HUES64 (cell line): Measurements from ENCODE around the gene MED13.
"Not testable (repeated sequence)": the region's sequence is repeated elsewhere in the genome, so short reads cannot be mapped to it uniquely, and the experiment has no call there.

Experiments used
- H3K27ac ChIP-seq: 2 replicates; pipeline ENCODE4 v1.7.0; 2013; ENCODE audit warnings: low read depth, low read length, inconsistent platforms
- H3K27me3 ChIP-seq: 2 replicates; pipeline ENCODE4 v1.6.1; 2013; ENCODE audit warnings: mild to moderate bottlenecking, low read length; ENCODE audit not compliant: insufficient read depth
- H3K36me3 ChIP-seq: 2 replicates; pipeline ENCODE4 v1.6.1; 2013; ENCODE audit warnings: mild to moderate bottlenecking, low read length; ENCODE audit not compliant: insufficient read depth
- H3K4me1 ChIP-seq: 2 replicates; pipeline ENCODE4 v1.6.1; 2013; ENCODE audit warnings: mild to moderate bottlenecking, low read length, moderate library complexity; ENCODE audit not compliant: insufficient read depth
- H3K4me3 ChIP-seq: 2 replicates; pipeline ENCODE4 v1.5.1; 2013; ENCODE audit warnings: mild to moderate bottlenecking, low read length, moderate library complexity
- H3K9ac ChIP-seq: 2 replicates; pipeline ENCODE4 v1.6.1; 2013; ENCODE audit warnings: mild to moderate bottlenecking, low read depth, low read length
- H3K9me3 ChIP-seq: 2 replicates; pipeline ENCODE4 v1.6.1; 2013; ENCODE audit warnings: low read depth, low read length; ENCODE audit not compliant: insufficient read depth
- WGBS: fragments of 150-250, 120-280 bp; methylation state at CpG from one replicate; pipeline ENCODE4 v1.1.7; 2013; ENCODE audit warnings: missing lambda C conversion rate; 5-methylcytosine and 5-hydroxymethylcytosine counted together

The MED13 gene

DNA sequence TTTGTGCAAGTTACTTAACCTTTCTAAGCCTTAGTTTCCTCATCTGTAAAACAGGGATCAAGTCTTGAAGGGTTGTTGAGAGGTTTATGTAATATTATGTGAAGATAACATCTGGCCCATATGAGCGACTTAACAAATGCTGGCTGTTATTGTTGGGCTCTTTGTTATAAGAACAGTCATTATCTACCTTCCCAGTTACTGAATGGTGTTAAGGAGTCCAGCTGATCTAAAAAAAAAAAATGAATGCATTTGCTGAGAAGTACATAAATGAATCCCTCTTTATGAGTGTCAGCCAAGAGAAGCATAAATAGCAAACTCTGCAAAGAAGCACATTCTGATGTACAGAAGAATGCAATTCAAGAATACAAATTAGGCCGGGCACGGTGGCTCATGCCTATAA lies 24.3 kb upstream of the MED13 start:
- H3K27me3 ChIP-seq = no peaks in the 10 kb centered on the region
- H3K9ac ChIP-seq = no peak overlapping the region
- H3K9me3 ChIP-seq = no peaks in the 10 kb centered on the region
- no peaks in the 10 kb centered on the region for H3K36me3 ChIP-seq
- no peak overlapping the region for H3K4me3 ChIP-seq
- H3K4me1 ChIP-seq = no peaks in the 10 kb centered on the region
- H3K27ac ChIP-seq = no peak overlapping the region
- 93% methylated on average over 3 of the region's 3 CpGs for WGBS

GRCh38 chr17:62086737-62087136 lies 21.7 kb upstream of the MED13 start:
- Histone ChIP-seq H3K36me3 (no peaks in the 10 kb centered on the region), H3K27ac (no peak overlapping the region), H3K27me3 (no peaks in the 10 kb centered on the region), H3K4me3 (no peak overlapping the region), H3K9ac (no peak overlapping the region), H3K4me1 (no peaks in the 10 kb centered on the region), H3K9me3 (no peaks in the 10 kb centered on the region)
- WGBS = 91% methylated on average over 2 of the region's 2 CpGs

GRCh38 chr17:62085511-62086408 lies 20.7 kb upstream of the MED13 start:
- Histone ChIP-seq H3K4me1 (no peaks in the 10 kb centered on the region), H3K4me3 (no peak overlapping the region), H3K27me3 (no peaks in the 10 kb centered on the region), H3K27ac (no peak overlapping the region), H3K9me3 (no peaks in the 10 kb centered on the region), H3K9ac (no peak overlapping the region), H3K36me3 (no peaks in the 10 kb centered on the region)
- 95% methylated on average over 7 of the region's 7 CpGs for WGBS

GRCh38 chr17:62084585-62084984 lies 19.5 kb upstream of the MED13 start:
- 87% methylated on average over 3 of the region's 3 CpGs for WGBS
- Histone ChIP-seq H3K9me3 (no peaks in the 10 kb centered on the region), H3K36me3 (no peaks in the 10 kb centered on the region), H3K4me3 (no peak overlapping the region), H3K4me1 (0 out of 2 replicates have a peak, but pooled peaks cover 4% of the 10 kb centered on the region), H3K27me3 (no peaks in the 10 kb centered on the region), H3K9ac (no peak overlapping the region), H3K27ac (no peak overlapping the region)

GRCh38 chr17:62083651-62084050 lies 18.6 kb upstream of the MED13 start:
- Histone ChIP-seq H3K9me3 (no peaks in the 10 kb centered on the region), H3K4me3 (no peak overlapping the region), H3K4me1 (0 out of 2 replicates have a peak, but pooled peaks cover 4% of the 10 kb centered on the region), H3K9ac (no peak overlapping the region), H3K36me3 (no peaks in the 10 kb centered on the region), H3K27me3 (no peaks in the 10 kb centered on the region), H3K27ac (no peak overlapping the region)
- WGBS = 97% methylated on average over 3 of the region's 3 CpGs

DNA sequence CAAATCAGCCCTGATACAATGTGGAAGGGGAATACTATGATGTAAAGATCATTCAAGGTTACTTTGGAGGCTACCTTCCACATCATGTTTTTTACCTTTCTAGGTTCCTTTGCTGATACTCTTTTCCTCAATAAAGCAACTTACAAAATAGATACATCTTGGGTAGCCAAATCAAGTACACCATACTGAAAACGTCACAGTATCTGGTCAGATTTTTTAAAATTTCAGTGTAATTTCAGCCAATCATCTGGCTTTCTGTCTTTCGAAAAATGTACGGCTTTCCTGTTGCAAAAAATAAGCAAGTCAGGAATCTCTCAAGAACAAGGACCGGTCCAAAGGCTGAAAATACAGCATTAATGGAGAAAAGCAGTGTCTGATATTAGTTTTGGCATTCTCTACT lies 15.6 kb upstream of the MED13 start:
- WGBS = 94% methylated on average over 4 of the region's 4 CpGs
- Histone ChIP-seq H3K27ac (no peak overlapping the region), H3K4me1 (0 out of 2 replicates have a peak, but pooled peaks cover 4% of the 10 kb centered on the region), H3K9ac (no peak overlapping the region), H3K9me3 (no peaks in the 10 kb centered on the region), H3K27me3 (no peaks in the 10 kb centered on the region), H3K36me3 (no peaks in the 10 kb centered on the region), H3K4me3 (no peak overlapping the region)

- no peaks in the 10 kb centered on the region for H3K9me3 ChIP-seq
- no peaks in the 10 kb centered on the region for H3K36me3 ChIP-seq
- no peak overlapping the region for H3K9ac ChIP-seq
- no peak overlapping the region for H3K27ac ChIP-seq
- H3K4me3 ChIP-seq = no peak overlapping the region
- 89% methylated on average over 2 of the region's 2 CpGs for WGBS
- H3K27me3 ChIP-seq = no peaks in the 10 kb centered on the region
- 0 out of 2 replicates have a peak, but pooled peaks cover 4% of the 10 kb centered on the region for H3K4me1 ChIP-seq
Measured at GRCh38 chr17:62078009-62078408, 12.9 kb upstream of the MED13 start.

- Histone ChIP-seq H3K4me1 (0 out of 2 replicates have a peak, but pooled peaks cover 4% of the 10 kb centered on the region), H3K27me3 (no peaks in the 10 kb centered on the region), H3K36me3 (no peaks in the 10 kb centered on the region), H3K27ac (no peak overlapping the region), H3K9me3 (no peaks in the 10 kb centered on the region), H3K9ac (no peak overlapping the region), H3K4me3 (no peak overlapping the region)
- 97% methylated on average over 11 of the region's 13 CpGs for WGBS
Measured at GRCh38 chr17:62076864-62077788, 12.0 kb upstream of the MED13 start.

DNA sequence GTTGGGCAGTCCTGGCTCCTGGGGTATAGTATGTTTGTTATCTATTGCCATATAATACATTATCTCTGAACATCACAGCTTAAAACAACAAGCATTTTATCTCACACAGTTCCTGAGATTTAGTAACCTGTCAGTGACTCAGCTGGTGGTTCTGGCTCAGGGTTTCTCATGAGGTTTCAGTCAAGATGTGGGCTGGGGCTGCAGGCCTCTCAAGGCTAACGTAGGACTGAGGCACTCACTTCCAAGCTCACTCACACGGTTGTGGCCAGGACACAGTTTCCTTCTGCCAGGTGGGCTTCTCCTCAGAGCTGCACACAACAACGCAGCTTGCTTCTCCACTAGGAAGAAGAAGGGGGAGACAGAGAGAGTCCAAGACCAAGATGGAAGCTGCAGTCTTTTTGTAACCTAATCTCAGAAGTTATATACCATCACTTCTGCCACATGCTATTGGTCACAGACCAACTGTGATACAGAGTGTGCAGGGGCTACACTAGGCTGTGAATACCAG lies 10.3 kb upstream of the MED13 start:
- Histone ChIP-seq H3K36me3 (no peaks in the 10 kb centered on the region), H3K4me1 (0 out of 2 replicates have a peak, but pooled peaks cover under 1% of the 10 kb centered on the region), H3K9me3 (no peaks in the 10 kb centered on the region), H3K27ac (no peak overlapping the region), H3K9ac (no peak overlapping the region), H3K27me3 (no peaks in the 10 kb centered on the region), H3K4me3 (no peak overlapping the region)
- 81% methylated on average over 3 of the region's 3 CpGs for WGBS

GRCh38 chr17:62073993-62074392 lies 8.9 kb upstream of the MED13 start:
- 98% methylated on average over 2 of the region's 2 CpGs for WGBS

DNA sequence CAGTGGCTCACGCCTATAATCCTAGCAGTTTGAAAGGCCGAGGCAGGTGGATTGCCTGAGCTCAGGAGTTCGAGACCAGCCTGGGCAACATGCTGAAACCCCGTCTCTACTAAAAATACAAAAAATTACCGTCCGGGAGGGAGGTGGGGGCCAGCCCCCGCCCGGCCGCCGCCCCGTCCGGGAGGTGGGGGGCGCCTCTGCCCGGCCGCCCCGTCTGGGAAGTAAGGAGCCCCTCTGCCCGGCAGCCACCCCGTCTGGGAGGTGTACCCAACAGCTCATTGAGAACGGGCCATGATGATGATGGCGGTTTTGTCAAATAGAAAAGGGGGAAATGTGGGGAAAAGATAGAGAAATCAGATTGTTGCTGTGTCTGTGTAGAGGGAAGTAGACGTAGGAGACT lies 7.8 kb upstream of the MED13 start:
- H3K9ac ChIP-seq, H3K27ac ChIP-seq, H3K4me1 ChIP-seq, H3K4me3 ChIP-seq, H3K36me3 ChIP-seq, H3K9me3 ChIP-seq, H3K27me3 ChIP-seq: not testable (repeated sequence)
- WGBS = 92% methylated on average over 20 of the region's 21 CpGs

More at GRCh38 chr17:62073993-62074392, 8.9 kb upstream of the MED13 start:
- Histone ChIP-seq H3K36me3 (no peaks in the 10 kb centered on the region), H3K27ac (no peak overlapping the region), H3K9me3 (no peaks in the 10 kb centered on the region), H3K4me3 (no peak overlapping the region), H3K4me1 (no peaks in the 10 kb centered on the region), H3K27me3 (no peaks in the 10 kb centered on the region), H3K9ac (no peak overlapping the region)
